Vagina (tissue), 2 donors: Measurements from ENCODE around the gene EFEMP1.

Experiments used
- POLR2A ChIP-seq, 2 donors: fragments of 450-650 bp; IDR thresholded peaks; one replicate each; pipeline ENCODE4 v1.6.1; 2017; ENCODE audit warnings: antibody characterized with exemption in 2 of 2, mild to moderate bottlenecking in 2 of 2, moderate library complexity in 2 of 2
- POLR2AphosphoS5 ChIP-seq, 2 donors: sonication (generic); formaldehyde crosslinking; IDR thresholded peaks; one replicate each; pipeline ENCODE4 v1.9.0; 2017; ENCODE audit warnings: antibody characterized with exemption in 2 of 2, mild to moderate bottlenecking in 2 of 2, low read depth in 1 of 2; ENCODE audit not compliant: insufficient read depth in 1 of 2
- TF ChIP-seq, protein P1 (sequence below), 3 experiments: fragments of 450-650 bp in 2 of 3; fragments of 200-600 bp in 1 of 3; sonication (generic) in 1 of 3; IDR thresholded peaks; one replicate each; pipeline ENCODE4 v1.5.1; 2017 to 2019; ENCODE audit warnings: antibody characterized with exemption in 3 of 3, mild to moderate bottlenecking in 2 of 3, moderate library complexity in 2 of 3

DNA sequence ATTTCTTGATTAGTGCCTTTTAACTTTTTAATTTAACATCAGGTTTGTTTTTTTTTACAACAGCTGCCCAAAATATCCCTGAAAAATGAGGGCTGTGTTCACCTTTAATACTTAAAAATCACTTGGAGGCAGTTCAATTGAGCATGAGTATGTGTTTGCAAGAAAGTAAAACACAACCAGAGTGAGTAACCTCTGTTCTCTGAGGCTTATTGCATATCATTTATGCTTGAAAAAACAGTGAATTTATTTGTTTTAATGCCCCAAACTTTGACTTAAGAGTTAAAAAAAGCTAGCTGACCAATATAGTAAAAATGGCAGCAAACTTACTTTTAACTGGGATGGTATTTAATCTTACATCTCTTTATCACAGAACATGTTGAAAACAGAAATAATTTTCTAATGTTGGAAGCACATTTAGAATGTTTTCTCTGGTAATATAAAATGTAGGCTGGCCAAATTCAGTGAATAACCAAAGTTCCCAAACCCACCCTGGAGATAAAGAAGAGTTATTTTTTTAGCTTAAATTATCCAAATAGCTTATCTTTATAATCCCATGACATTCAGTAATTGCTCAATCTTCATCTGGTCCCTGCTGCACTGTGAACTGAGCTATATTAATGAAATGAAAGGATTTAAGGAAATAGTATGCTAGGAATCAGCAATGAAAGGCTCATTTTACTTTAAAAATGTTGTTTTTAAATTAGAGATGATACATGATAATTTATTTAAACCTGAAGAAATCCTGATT lies 24.8 kb upstream of the EFEMP1 start:
- TF ChIP-seq, protein P1, sequence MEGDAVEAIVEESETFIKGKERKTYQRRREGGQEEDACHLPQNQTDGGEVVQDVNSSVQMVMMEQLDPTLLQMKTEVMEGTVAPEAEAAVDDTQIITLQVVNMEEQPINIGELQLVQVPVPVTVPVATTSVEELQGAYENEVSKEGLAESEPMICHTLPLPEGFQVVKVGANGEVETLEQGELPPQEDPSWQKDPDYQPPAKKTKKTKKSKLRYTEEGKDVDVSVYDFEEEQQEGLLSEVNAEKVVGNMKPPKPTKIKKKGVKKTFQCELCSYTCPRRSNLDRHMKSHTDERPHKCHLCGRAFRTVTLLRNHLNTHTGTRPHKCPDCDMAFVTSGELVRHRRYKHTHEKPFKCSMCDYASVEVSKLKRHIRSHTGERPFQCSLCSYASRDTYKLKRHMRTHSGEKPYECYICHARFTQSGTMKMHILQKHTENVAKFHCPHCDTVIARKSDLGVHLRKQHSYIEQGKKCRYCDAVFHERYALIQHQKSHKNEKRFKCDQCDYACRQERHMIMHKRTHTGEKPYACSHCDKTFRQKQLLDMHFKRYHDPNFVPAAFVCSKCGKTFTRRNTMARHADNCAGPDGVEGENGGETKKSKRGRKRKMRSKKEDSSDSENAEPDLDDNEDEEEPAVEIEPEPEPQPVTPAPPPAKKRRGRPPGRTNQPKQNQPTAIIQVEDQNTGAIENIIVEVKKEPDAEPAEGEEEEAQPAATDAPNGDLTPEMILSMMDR (IDR thresholded peaks at IDR 0.05), result no peak
- TF ChIP-seq POLR2A (IDR thresholded peaks at IDR 0.05) (no peak), POLR2AphosphoS5 (IDR thresholded peaks at IDR 0.05; ENCODE audit: insufficient read depth in 1 of 2, low read depth in 1 of 2) (no peak)
